Naive B cell (primary cell): ENCODE measurements around the gene RASGRF1. TPM values are rescaled to one million over a fixed set of nuclear protein-coding genes. Genes with fewer than 3 reads are reported as not detected.

Experiments
- ATAC-seq, 2 donors: fragments of 150-1000 bp; cut with Tn5 transposase; 2 replicates each; pipeline ENCODE4 v1.10.0; 2021; ENCODE audit warnings: low read depth in 2 of 2, mild to moderate bottlenecking in 2 of 2, moderate library complexity in 2 of 2
- DNase-seq: peaks from one replicate; pipeline ENCODE4 v3.0.0; 2022
- H3K27ac Mint-ChIP-seq, 6 donors: one replicate each; pipeline ENCODE4 v1.8.0; 2020 to 2022; ENCODE audit warnings: mild to moderate bottlenecking in 6 of 6, mixed read lengths in 6 of 6, moderate library complexity in 5 of 6, inconsistent platforms in 2 of 6
- H3K27me3 Mint-ChIP-seq, 3 donors: one replicate each; pipeline ENCODE4 v1.8.0; 2021 to 2022; ENCODE audit warnings: mixed read lengths in 3 of 3, mild to moderate bottlenecking in 1 of 3
- H3K36me3 Mint-ChIP-seq, 2 donors: one replicate each; pipeline ENCODE4 v1.8.0; 2020 to 2022; ENCODE audit warnings: mixed read lengths in 2 of 2, inconsistent platforms in 1 of 2, mild to moderate bottlenecking in 1 of 2
- H3K4me1 Mint-ChIP-seq, 3 donors: one replicate each; pipeline ENCODE4 v1.8.0; 2020 to 2022; ENCODE audit warnings: mixed read lengths in 3 of 3, inconsistent platforms in 1 of 3, mild to moderate bottlenecking in 1 of 3, moderate library complexity in 1 of 3
- H3K4me3 Mint-ChIP-seq, 8 donors: one replicate each; pipeline ENCODE4 v1.8.0; 2020 to 2022; ENCODE audit warnings: mild to moderate bottlenecking in 8 of 8, mixed read lengths in 8 of 8, moderate library complexity in 8 of 8, inconsistent platforms in 2 of 8
- H3K9me3 Mint-ChIP-seq, 7 donors: one replicate each; pipeline ENCODE4 v1.8.0; 2020 to 2022; ENCODE audit warnings: mixed read lengths in 7 of 7, mild to moderate bottlenecking in 5 of 7, inconsistent platforms in 2 of 7, moderate library complexity in 1 of 7
- polyA plus RNA-seq, 6 donors: library from polyadenylated mRNA; unstranded; fragments of 300-500 nt; fragmentation: Illumina TruSeq; gene quantifications; one replicate each; pipeline ENCODE4 v1.2.3, GENCODE V29; 2021; ENCODE audit warnings: low read depth in 6 of 6

The RASGRF1 gene
- polyA plus RNA-seq, 6 donors from 2014 or later, result 0.04 to 0.25 TPM; not detected in 4

DNA sequence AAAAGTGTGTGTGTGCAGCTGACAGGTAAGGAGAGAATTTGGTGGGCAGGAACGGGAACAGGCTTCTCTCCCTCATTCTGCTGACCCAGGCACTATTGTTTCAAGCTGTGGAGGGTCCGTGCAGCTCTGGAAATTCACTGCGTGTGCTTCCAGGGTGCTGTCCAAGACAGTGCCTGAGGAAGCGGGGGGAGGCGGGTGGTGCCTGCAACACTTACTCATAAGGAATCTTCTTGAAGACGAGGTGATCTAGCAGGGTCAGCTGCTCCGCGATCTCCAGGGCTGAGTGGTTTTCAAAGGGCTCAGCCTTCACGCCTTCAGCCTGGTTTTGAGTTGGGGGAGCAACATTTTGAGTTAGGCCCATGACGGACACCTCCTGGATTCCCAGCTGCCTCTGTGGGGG, 99.1 kb downstream of the RASGRF1 start:
- H3K4me1 Mint-ChIP-seq, result peaks cover 6 to 24% (median 10%) of the 10 kb centered on the region in 3 donors
- H3K27ac Mint-ChIP-seq, result peak overlapping the region in 2 of 6 donors; percentile 42 to 75
- no peak for ATAC-seq
- no peaks in the 10 kb centered on the region for H3K9me3 Mint-ChIP-seq
- DNase-seq, result no peak
- peaks cover 0 to 10% (median 0%) of the 10 kb centered on the region in 3 donors for H3K27me3 Mint-ChIP-seq
- no peak overlapping the region for H3K4me3 Mint-ChIP-seq
- H3K36me3 Mint-ChIP-seq, result no peaks in the 10 kb centered on the region

GRCh38 chr15:78990278-78990677, 100.3 kb downstream of the RASGRF1 start:
- Mint-ChIP-seq H3K27ac (peak overlapping the region in 2 of 6 donors; percentile 33 to 56), H3K4me3 (no peak overlapping the region), H3K9me3 (no peaks in the 10 kb centered on the region), H3K4me1 (peaks cover 6 to 24% (median 7%) of the 10 kb centered on the region in 3 donors), H3K27me3 (peaks cover 0 to 5% (median 0%) of the 10 kb centered on the region in 3 donors), H3K36me3 (no peaks in the 10 kb centered on the region)
- DNase-seq, result no peak
- no peak for ATAC-seq

- Mint-ChIP-seq H3K27ac (peak overlapping the region in 2 of 6 donors; percentile 53 to 73), H3K9me3 (no peaks in the 10 kb centered on the region), H3K4me3 (no peak overlapping the region), H3K4me1 (peaks cover 6 to 24% (median 7%) of the 10 kb centered on the region in 3 donors), H3K27me3 (peaks cover 0 to 6% (median 0%) of the 10 kb centered on the region in 3 donors), H3K36me3 (no peaks in the 10 kb centered on the region)
- DNase-seq, result no peak
- ATAC-seq, result no peak
Measured at GRCh38 chr15:78989701-78990240, 100.8 kb downstream of the RASGRF1 start.

- DNase-seq (no peak), ATAC-seq (peak; percentile 25 to 40)
- H3K27me3 Mint-ChIP-seq, result peaks cover 5 to 11% (median 8%) of the 10 kb centered on the region in 3 donors
- H3K4me1 Mint-ChIP-seq, result peaks cover 6 to 24% (median 12%) of the 10 kb centered on the region in 3 donors
- H3K4me3 Mint-ChIP-seq, result no peak overlapping the region
- no peaks in the 10 kb centered on the region for H3K36me3 Mint-ChIP-seq
- peak overlapping the region in 2 of 6 donors; percentile 11 to 86 for H3K27ac Mint-ChIP-seq
- no peaks in the 10 kb centered on the region for H3K9me3 Mint-ChIP-seq
Measured at GRCh38 chr15:78988361-78988911, 102.1 kb downstream of the RASGRF1 start.

DNA sequence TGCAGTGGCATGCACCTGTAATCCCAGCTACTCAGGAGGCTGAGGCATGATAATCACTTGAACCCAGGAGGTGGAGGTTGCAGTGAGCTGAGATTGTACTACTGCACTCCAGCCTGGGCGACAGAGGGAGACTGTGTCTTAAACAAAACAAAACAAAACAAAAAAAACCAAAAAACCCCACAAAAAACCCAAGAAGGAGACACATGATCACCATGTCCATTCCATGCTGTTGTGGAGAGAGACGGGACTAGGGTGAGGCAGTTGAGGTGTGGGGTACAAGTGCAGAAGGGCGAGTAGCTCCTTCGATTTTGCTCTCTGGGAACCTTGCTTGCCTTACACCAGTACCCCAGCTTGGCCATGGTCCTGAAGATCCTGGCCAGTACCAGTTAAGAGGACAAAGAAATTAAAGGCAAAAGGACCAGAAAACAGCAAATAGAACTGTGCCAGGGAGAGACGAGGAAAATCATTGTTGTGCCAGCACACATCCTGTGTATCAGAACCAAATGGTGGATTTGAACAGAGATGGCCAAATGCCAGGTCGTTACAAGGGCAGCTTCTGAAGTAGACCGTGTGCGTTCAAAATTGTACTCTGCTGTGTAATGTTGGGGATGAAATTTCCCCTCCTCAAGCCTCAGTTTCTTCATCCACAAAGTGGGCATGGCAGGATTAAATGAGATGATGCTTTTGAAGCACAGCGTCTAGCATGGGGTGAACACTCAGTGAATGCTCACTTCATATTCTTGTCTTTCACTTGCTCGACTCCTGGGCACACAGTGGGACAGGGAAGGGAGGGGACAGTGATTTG, 102.8 kb downstream of the RASGRF1 start:
- Mint-ChIP-seq H3K27ac (peak overlapping the region in 1 of 6 donors; percentile 71), H3K36me3 (no peaks in the 10 kb centered on the region), H3K27me3 (peaks cover 5 to 13% (median 11%) of the 10 kb centered on the region in 3 donors), H3K4me1 (peaks cover 6 to 18% (median 6%) of the 10 kb centered on the region in 3 donors), H3K4me3 (no peak overlapping the region), H3K9me3 (no peaks in the 10 kb centered on the region)
- no peak for ATAC-seq
- no peak for DNase-seq

GRCh38 chr15:78985859-78986475, 104.6 kb downstream of the RASGRF1 start:
- Mint-ChIP-seq H3K4me3 (no peak overlapping the region), H3K4me1 (peaks cover 6 to 11% (median 6%) of the 10 kb centered on the region in 3 donors), H3K27ac (peak overlapping the region in 1 of 6 donors; percentile 26), H3K27me3 (peaks cover 5 to 13% (median 10%) of the 10 kb centered on the region in 3 donors), H3K9me3 (no peaks in the 10 kb centered on the region), H3K36me3 (no peaks in the 10 kb centered on the region)
- ATAC-seq, result no peak
- DNase-seq, result no peak

DNA sequence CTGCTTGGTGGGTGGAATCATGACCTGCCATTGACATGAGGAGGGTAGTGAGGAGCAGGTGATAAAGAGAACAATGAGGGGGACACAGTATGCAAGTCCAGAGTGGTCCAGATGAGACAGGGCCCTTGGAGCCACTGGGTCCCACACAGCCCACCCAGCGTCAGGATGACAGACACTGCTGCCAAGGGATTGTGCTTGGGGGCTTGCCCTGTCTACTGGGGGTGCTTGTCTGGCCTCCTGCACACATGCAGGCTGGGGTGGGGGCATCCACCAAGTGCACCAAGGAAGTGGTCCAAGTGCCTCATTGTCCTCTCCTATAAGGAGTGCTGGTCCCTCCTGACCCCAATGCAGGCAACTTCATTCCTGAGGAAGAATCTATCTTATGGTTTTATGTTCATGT, 106.5 kb downstream of the RASGRF1 start:
- no peaks in the 10 kb centered on the region for H3K36me3 Mint-ChIP-seq
- H3K4me1 Mint-ChIP-seq, result peaks cover 13 to 25% (median 14%) of the 10 kb centered on the region in 3 donors
- H3K27me3 Mint-ChIP-seq, result peaks cover 5 to 13% (median 6%) of the 10 kb centered on the region in 3 donors
- H3K4me3 Mint-ChIP-seq, result no peak overlapping the region
- H3K9me3 Mint-ChIP-seq, result no peaks in the 10 kb centered on the region
- DNase-seq, result no peak
- H3K27ac Mint-ChIP-seq, result peak overlapping the region in 1 of 6 donors; percentile 37
- ATAC-seq, result no peak

GRCh38 chr15:78983146-78983918, 107.2 kb downstream of the RASGRF1 start:
- Mint-ChIP-seq H3K27ac (peak overlapping the region in 1 of 6 donors; percentile 37), H3K4me3 (no peak overlapping the region), H3K4me1 (peaks cover 16 to 26% (median 21%) of the 10 kb centered on the region in 3 donors), H3K9me3 (no peaks in the 10 kb centered on the region), H3K36me3 (no peaks in the 10 kb centered on the region), H3K27me3 (peaks cover 5 to 13% (median 6%) of the 10 kb centered on the region in 3 donors)
- DNase-seq, result no peak
- ATAC-seq, result no peak

DNA sequence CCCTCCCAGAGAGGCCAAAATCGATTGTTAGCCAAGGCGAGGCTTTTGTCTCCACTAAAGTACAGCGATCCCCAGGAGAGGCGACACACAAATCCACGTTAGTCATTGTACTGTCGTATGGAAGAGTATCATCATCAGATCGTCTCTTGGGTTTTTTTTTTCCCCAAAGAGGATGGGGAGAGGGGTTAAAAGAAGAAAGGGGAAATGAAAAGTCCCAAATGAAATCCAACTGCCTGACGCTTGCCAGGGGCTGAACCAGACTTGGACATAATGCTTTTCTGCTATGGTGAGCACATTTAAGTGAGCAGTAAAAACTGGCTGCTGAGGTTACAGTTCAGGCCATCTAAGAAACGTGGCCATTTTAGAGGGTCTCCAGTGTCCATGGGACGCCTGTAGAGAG, 107.8 kb downstream of the RASGRF1 start:
- no peaks in the 10 kb centered on the region for H3K36me3 Mint-ChIP-seq
- peaks cover 5 to 13% (median 6%) of the 10 kb centered on the region in 3 donors for H3K27me3 Mint-ChIP-seq
- H3K4me1 Mint-ChIP-seq, result peaks cover 20 to 28% (median 27%) of the 10 kb centered on the region in 3 donors
- H3K9me3 Mint-ChIP-seq, result no peaks in the 10 kb centered on the region
- no peak overlapping the region for H3K27ac Mint-ChIP-seq
- DNase-seq, result no peak
- H3K4me3 Mint-ChIP-seq, result no peak overlapping the region
- no peak for ATAC-seq

DNA sequence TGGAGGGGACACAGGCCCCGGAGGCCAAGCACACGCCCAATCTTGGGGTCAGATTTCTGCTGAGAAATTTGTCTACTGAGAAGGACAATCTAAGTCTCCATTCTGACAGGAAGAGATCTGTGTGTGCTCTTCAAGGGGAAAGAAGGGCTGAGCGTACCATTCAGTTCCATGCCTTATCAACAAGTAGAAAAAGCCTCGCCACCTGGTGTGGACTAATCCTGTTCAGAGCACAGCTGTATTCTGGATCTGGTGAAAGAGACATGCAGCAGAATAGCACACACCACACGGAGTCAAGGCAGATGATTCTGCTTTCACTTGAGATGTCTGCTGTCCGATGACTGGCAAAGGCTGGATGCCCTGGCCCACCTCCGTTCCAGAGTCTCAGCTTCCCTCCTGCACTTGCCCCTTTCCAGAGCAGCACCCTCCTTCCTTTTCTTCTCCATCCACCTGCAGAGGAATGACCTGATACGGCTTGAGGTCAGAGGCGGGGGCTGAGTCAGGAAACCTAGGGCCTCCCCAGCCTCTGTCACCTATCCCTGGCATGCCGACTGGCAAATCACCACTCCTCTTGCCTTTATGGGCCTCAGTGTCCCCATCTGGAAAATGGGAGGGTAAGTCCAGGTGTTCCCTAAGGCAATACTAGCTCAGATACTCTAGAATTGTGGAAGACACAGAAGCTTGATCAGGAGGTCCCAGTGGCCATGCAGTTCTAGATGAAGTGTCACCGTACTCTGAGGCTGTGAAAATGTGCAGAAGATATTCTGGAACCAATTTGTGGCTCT, 108.9 kb downstream of the RASGRF1 start:
- no peak for DNase-seq
- peak overlapping the region in 1 of 6 donors; percentile 66 for H3K27ac Mint-ChIP-seq
- H3K36me3 Mint-ChIP-seq, result no peaks in the 10 kb centered on the region
- peaks cover 30 to 37% (median 37%) of the 10 kb centered on the region in 3 donors for H3K4me1 Mint-ChIP-seq
- no peak overlapping the region for H3K4me3 Mint-ChIP-seq
- H3K27me3 Mint-ChIP-seq, result peaks cover 5 to 13% (median 6%) of the 10 kb centered on the region in 3 donors
- no peaks in the 10 kb centered on the region for H3K9me3 Mint-ChIP-seq
- no peak for ATAC-seq

GRCh38 chr15:78979456-78980320, 110.9 kb downstream of the RASGRF1 start:
- H3K9me3 Mint-ChIP-seq, result no peaks in the 10 kb centered on the region
- H3K27me3 Mint-ChIP-seq, result peaks cover 4 to 13% (median 5%) of the 10 kb centered on the region in 3 donors
- DNase-seq (no peak), ATAC-seq (no peak)
- peak overlapping the region in 5 of 8 donors; percentile 4 to 89 (median 66) for H3K4me3 Mint-ChIP-seq
- H3K27ac Mint-ChIP-seq, result peak overlapping the region in 5 of 6 donors; percentile 39 to 89 (median 81)
- peaks cover 33 to 47% (median 45%) of the 10 kb centered on the region in 3 donors for H3K4me1 Mint-ChIP-seq
- no peaks in the 10 kb centered on the region for H3K36me3 Mint-ChIP-seq
